Measurements from ENCODE around the gene TMEM44. TPM values are rescaled to one million over a fixed set of nuclear protein-coding genes. Genes with fewer than 3 reads are reported as not detected.
A peak's percentile ranks its signal among the peaks of the same experiment; 100 is the strongest.

Gene TMEM44
- total and polyA plus RNA-seq, 9 of the 15 experiments (the other 6 are each of a cell fraction or from before 2014, with no cell fraction given), result 0.53 to 18.1 (median 11.3) TPM

DNA sequence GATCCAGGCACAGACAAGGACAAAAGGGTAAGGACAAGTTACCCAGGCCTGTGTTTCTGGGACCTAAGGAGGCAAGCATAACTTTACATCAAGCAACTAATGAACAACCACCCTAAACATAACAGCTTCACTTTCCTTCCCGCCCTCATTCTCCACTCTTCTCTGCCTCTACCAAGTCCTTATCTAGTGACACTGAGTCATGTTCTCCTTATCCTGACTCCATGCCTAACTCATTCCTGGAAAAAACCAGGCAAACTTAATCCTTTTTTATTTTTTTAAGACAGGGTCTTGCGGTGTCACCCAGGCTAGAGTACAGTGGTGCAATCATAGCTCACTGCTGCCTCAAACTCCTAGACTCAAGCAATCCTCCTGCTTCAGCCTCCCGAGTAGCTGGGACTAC, 44.5 kb downstream of the TMEM44 start:
- H2AFZ ChIP-seq (ENCODE audit: low read depth, low read length), result no peak overlapping the region
- BruUV-seq (replicated peaks), result no TSS peak
- no peak overlapping the region for H3K27ac ChIP-seq (ENCODE audit: extremely low read depth, low read depth, low read length)
- H3K4me2 ChIP-seq (ENCODE audit: insufficient read depth, low read length), result no peak overlapping the region
- H4K20me1 ChIP-seq (replicated peaks; ENCODE audit: control insufficient read depth, insufficient read depth, low read length), result no peaks in the 10 kb centered on the region
- WGBS (ENCODE audit: insufficient coverage, low coverage, missing lambda C conversion rate), result 17% methylated on average over 3 of the region's 3 CpGs
- H3K9ac ChIP-seq (ENCODE audit: insufficient read depth in 1 of 2, low read depth in 2 of 2, low read length in 2 of 2), result no peak overlapping the region
- H3K9me1 ChIP-seq (ENCODE audit: control insufficient read depth, insufficient read depth, low read length), result no peaks in the 10 kb centered on the region
- H3K36me3 ChIP-seq (ENCODE audit: control insufficient read depth, insufficient read depth, low read length), result peaks cover 20% of the 10 kb centered on the region; the same call in 2 of the 3 replicates
- ChIA-PET CTCF (ENCODE audit: low intra/inter-chr PET ratio) (no interaction called here), POLR2A (interaction anchor here (0.7 to 1.1 kb wide), 5 partner anchors 9 to 265 kb away, joined by 3 to 4 read pairs (median 3); no protein-coding TSS in a partner anchor)
- ATAC-seq, result no peak
- TF ChIP-seq SMARCA4 (IDR thresholded peaks at IDR 0.05) (peak; percentile 52; the same call in 1 of the 2 replicates), ASH1L (IDR thresholded peaks at IDR 0.05; ENCODE audit: borderline replicate concordance, low read depth, partially characterized antibody) (no peak), ARID1B (IDR thresholded peaks at IDR 0.05) (peak; percentile 64), FOSL1 (tag; conservative IDR thresholded peaks at IDR 0.05) (peak; percentile 69), SMAD1 (IDR thresholded peaks at IDR 0.05; ENCODE audit: low read depth, low read length, partially characterized antibody) (no peak), ESRRA (IDR thresholded peaks at IDR 0.05; ENCODE audit: borderline replicate concordance, low read depth) (no peak), RAD21 (CRISPR knock-in tag; conservative IDR thresholded peaks at IDR 0.05 in 1 of 2, IDR thresholded peaks at IDR 0.05 in 1 of 2) (no peak), KAT8 (IDR thresholded peaks at IDR 0.05; ENCODE audit: low read depth) (no peak), XRCC5 (IDR thresholded peaks at IDR 0.05; ENCODE audit: low read depth, low read length) (no peak), RBM14 (IDR thresholded peaks at IDR 0.05; ENCODE audit: borderline replicate concordance, insufficient read depth, low read depth, low read length) (no peak), SLC30A9 (CRISPR knock-in tag; IDR thresholded peaks at IDR 0.05) (no peak), EZH2 (IDR thresholded peaks at IDR 0.05; ENCODE audit: borderline replicate concordance, low read depth, low read length) (no peak), DPF2 (IDR thresholded peaks at IDR 0.05) (0 out of 2 replicates have a peak, but pooled peaks have one; percentile 41), JUND (IDR thresholded peaks at IDR 0.05; ENCODE audit: borderline replicate concordance, low read depth, low read length) (peak; percentile 67; the same call in 1 of the 2 replicates), JUND (tag; IDR thresholded peaks at IDR 0.05; ENCODE audit: borderline replicate concordance, low read depth, low read length) (peak; percentile 31; the same call in 1 of the 3 replicates)
- TF ChIP-seq, protein P1, sequence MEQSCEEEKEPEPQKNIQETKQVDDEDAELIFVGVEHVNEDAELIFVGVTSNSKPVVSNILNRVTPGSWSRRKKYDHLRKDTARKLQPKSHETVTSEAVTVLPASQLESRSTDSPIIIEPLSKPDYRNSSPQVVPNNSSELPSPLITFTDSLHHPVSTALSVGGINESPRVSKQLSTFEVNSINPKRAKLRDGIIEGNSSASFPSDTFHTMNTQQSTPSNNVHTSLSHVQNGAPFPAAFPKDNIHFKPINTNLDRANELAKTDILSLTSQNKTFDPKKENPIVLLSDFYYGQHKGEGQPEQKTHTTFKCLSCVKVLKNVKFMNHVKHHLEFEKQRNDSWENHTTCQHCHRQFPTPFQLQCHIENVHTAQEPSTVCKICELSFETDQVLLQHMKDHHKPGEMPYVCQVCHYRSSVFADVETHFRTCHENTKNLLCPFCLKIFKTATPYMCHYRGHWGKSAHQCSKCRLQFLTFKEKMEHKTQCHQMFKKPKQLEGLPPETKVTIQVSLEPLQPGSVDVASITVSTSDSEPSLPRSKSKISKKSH (CRISPR knock-in tag; IDR thresholded peaks at IDR 0.05), result no peak
- TF ChIP-seq, protein P2, sequence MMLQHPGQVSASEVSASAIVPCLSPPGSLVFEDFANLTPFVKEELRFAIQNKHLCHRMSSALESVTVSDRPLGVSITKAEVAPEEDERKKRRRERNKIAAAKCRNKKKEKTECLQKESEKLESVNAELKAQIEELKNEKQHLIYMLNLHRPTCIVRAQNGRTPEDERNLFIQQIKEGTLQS (IDR thresholded peaks at IDR 0.05), result peak; percentile 36; the same call in 1 of the 2 replicates
- TF ChIP-seq, protein P2 (CRISPR knock-in tag; conservative IDR thresholded peaks at IDR 0.05), result no peak
- intact Hi-C loops (cut with micrococcal nuclease), result no loop called here
- no peaks in the 10 kb centered on the region for H3K9me3 ChIP-seq (replicated peaks; ENCODE audit: control insufficient read depth, insufficient read depth, low read depth, low read length)
- H3K27me3 ChIP-seq (ENCODE audit: control insufficient read depth in 2 of 2, insufficient read depth in 2 of 2, low read length in 2 of 2), result no peaks in the 10 kb centered on the region
- peaks cover 0 to 11% of the 10 kb centered on the region in 2 experiments; a peak in 3 of 5 replicates for H3K4me1 ChIP-seq (replicated peaks in 1 of 2; ENCODE audit: control insufficient read depth in 2 of 2, insufficient read depth in 2 of 2, low read length in 2 of 2)
- no peak overlapping the region for H3K4me3 ChIP-seq
- no peak for FAIRE-seq
- H3K79me2 ChIP-seq (ENCODE audit: control insufficient read depth, insufficient read depth, low read length), result peaks cover 13% of the 10 kb centered on the region
- in situ Hi-C loops (cut with MboI), result loop anchor here (10.0 kb wide), 1 partner anchor 254 kb away; no protein-coding TSS in a partner anchor
- DNase-seq (ENCODE audit: extremely low read depth in 1 of 4, low spot score in 3 of 4), result no peak
